ENCODE results near the gene KRTAP4-12. TPM values are rescaled to one million over a fixed set of nuclear protein-coding genes. Genes with fewer than 3 reads are reported as not detected.
"Not testable (repeated sequence)": the region's sequence is repeated elsewhere in the genome, so short reads cannot be mapped to it uniquely, and the experiment has no call there.

KRTAP4-12 gene
- total and polyA plus RNA-seq, 2 donors (not counting 1 experiment from before 2014, with no cell fraction given), result 0.12 TPM; not detected in 1

DNA sequence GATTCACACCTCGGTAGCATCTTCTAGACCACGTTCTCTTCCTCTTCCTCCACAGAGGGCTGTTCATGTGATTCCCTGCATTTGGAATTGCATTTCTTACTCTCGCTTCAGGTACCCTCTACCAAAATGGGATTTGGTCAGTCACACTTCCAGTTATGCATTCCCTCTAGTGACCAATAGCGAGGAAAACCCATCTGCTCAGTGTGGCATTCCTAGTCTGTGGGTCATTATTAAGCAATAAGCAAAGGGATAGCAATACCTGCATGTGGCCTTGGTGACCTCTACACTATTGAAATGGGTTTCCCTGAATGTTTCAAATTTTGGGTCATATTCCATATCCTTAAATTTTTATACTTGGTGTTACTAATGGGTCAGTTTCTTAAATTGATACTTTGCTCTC is 26.0 kb upstream of the KRTAP4-12 start:
- Mint-ChIP-seq H3K27ac (no peak overlapping the region), H3K4me3 (no peak overlapping the region), H3K4me1 (no peaks in the 10 kb centered on the region), H3K27me3 (peaks cover 8% of the 10 kb centered on the region), H3K9me3 (ENCODE audit: insufficient read depth) (no peaks in the 10 kb centered on the region)
- H3K27ac ChIP-seq (ENCODE audit: low read length in 2 of 2), result no peak overlapping the region
- no peak overlapping the region for H3K4me3 ChIP-seq (ENCODE audit: control extremely low read depth in 1 of 5, extremely low read depth in 1 of 5, insufficient read depth in 1 of 5, low read depth in 2 of 5, low read length in 4 of 5)
- no peak overlapping the region for H3K9ac ChIP-seq (ENCODE audit: low read length)
- no peak for TF ChIP-seq EZH2 (IDR thresholded peaks at IDR 0.05; ENCODE audit: borderline replicate concordance, insufficient read depth, low read depth, low read length, poor library complexity, severe bottlenecking)
- TF ChIP-seq, protein P1, sequence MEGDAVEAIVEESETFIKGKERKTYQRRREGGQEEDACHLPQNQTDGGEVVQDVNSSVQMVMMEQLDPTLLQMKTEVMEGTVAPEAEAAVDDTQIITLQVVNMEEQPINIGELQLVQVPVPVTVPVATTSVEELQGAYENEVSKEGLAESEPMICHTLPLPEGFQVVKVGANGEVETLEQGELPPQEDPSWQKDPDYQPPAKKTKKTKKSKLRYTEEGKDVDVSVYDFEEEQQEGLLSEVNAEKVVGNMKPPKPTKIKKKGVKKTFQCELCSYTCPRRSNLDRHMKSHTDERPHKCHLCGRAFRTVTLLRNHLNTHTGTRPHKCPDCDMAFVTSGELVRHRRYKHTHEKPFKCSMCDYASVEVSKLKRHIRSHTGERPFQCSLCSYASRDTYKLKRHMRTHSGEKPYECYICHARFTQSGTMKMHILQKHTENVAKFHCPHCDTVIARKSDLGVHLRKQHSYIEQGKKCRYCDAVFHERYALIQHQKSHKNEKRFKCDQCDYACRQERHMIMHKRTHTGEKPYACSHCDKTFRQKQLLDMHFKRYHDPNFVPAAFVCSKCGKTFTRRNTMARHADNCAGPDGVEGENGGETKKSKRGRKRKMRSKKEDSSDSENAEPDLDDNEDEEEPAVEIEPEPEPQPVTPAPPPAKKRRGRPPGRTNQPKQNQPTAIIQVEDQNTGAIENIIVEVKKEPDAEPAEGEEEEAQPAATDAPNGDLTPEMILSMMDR (IDR thresholded peaks at IDR 0.05), result no peak
- WGBS (ENCODE audit: insufficient coverage), result 83% methylated on average over 2 of the region's 4 CpGs
- no peak for DNase-seq
- no peaks in the 10 kb centered on the region for H3K27me3 ChIP-seq (replicated peaks in 1 of 4; ENCODE audit: control extremely low read depth in 1 of 4, control insufficient read depth in 3 of 4, insufficient read depth in 4 of 4, low read length in 3 of 4)
- H3K79me2 ChIP-seq (ENCODE audit: control insufficient read depth, insufficient read depth, low read length), result no peaks in the 10 kb centered on the region
- ChIA-PET CTCF (interaction anchor here (1.0 kb wide), 1 partner anchor 23 kb away, joined by 3 read pairs; no protein-coding TSS in a partner anchor), POLR2A (no interaction called here)
- no peak overlapping the region for H2AFZ ChIP-seq (ENCODE audit: insufficient read depth, low read depth, low read length, poor library complexity, severe bottlenecking)
- H4K20me1 ChIP-seq (ENCODE audit: control insufficient read depth, insufficient read depth, low read length, poor library complexity, severe bottlenecking), result no peaks in the 10 kb centered on the region
- no peaks in the 10 kb centered on the region for H3K4me1 ChIP-seq (ENCODE audit: control insufficient read depth in 2 of 2, insufficient read depth in 2 of 2, low read length in 2 of 2)
- no peaks in the 10 kb centered on the region for H3K36me3 ChIP-seq (replicated peaks in 1 of 2; ENCODE audit: control extremely low read depth in 1 of 2, control insufficient read depth in 1 of 2, extremely low read depth in 1 of 2, insufficient read depth in 2 of 2, low read length in 1 of 2)
- H3K9me3 ChIP-seq (ENCODE audit: control extremely low read depth in 1 of 3, control insufficient read depth in 2 of 3, insufficient read depth in 1 of 3, low read length in 2 of 3), result no peaks in the 10 kb centered on the region
- intact Hi-C loops (cut with micrococcal nuclease), result no loop called here
- ATAC-seq (ENCODE audit: low read depth), result no peak
- no peak overlapping the region for H3K4me2 ChIP-seq (replicated peaks; ENCODE audit: low read depth, low read length, poor library complexity, severe bottlenecking)

DNA sequence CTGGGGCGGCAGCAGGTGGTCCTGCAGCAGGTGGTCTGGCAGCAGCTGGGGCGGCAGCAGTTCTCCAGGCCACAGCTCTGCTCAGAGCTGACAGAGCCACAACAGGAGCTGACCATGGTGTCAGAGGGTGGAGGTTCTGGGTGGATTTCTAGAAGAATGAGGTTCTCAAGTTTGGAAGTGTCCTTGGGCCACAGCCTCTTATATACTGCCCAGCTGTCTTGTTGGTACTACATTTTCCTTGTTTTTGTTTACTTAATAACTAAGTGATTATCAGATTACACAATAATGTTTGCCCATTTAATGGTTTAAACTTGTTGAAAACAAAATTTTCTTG is 25.6 kb upstream of the KRTAP4-12 start, which contains the start of gene KRTAP4-5:
Gene KRTAP4-5 (minus strand): TSS at position 174 of the 334 bp plus-strand sequence. CDS start 58 bp downstream, at position 116.
- Histone ChIP-seq H3K4me1 (ENCODE audit: control insufficient read depth in 2 of 2, insufficient read depth in 2 of 2, low read length in 2 of 2) (no peaks in the 10 kb centered on the region), H3K9ac (ENCODE audit: low read length) (no peak within 1 kb of the TSS), H3K4me3 (ENCODE audit: control extremely low read depth in 1 of 5, extremely low read depth in 1 of 5, insufficient read depth in 1 of 5, low read depth in 2 of 5, low read length in 4 of 5) (no peak within 1 kb of the TSS), H3K4me2 (replicated peaks; ENCODE audit: low read depth, low read length, poor library complexity, severe bottlenecking) (no peak within 1 kb of the TSS), H3K27me3 (replicated peaks in 1 of 4; ENCODE audit: control extremely low read depth in 1 of 4, control insufficient read depth in 3 of 4, insufficient read depth in 4 of 4, low read length in 3 of 4) (no peaks in the 10 kb centered on the region), H3K79me2 (ENCODE audit: control insufficient read depth, insufficient read depth, low read length) (no peaks in the 10 kb centered on the region), H2AFZ (ENCODE audit: insufficient read depth, low read depth, low read length, poor library complexity, severe bottlenecking) (no peak within 1 kb of the TSS), H3K9me3 (ENCODE audit: control extremely low read depth in 1 of 3, control insufficient read depth in 2 of 3, insufficient read depth in 1 of 3, low read length in 2 of 3) (no peaks in the 10 kb centered on the region), H3K27ac (ENCODE audit: low read length in 2 of 2) (no peak within 1 kb of the TSS), H3K36me3 (replicated peaks in 1 of 2; ENCODE audit: control extremely low read depth in 1 of 2, control insufficient read depth in 1 of 2, extremely low read depth in 1 of 2, insufficient read depth in 2 of 2, low read length in 1 of 2) (no peaks in the 10 kb centered on the region), H4K20me1 (ENCODE audit: control insufficient read depth, insufficient read depth, low read length, poor library complexity, severe bottlenecking) (no peaks in the 10 kb centered on the region)
- no peak within 1 kb of the TSS for H3K4me3 Mint-ChIP-seq
- H3K4me1 Mint-ChIP-seq, result no peaks in the 10 kb centered on the region
- CTCF ChIA-PET, result no interaction called here
- H3K9me3 Mint-ChIP-seq (ENCODE audit: insufficient read depth), result no peaks in the 10 kb centered on the region
- no peak for DNase-seq
- WGBS (ENCODE audit: insufficient coverage), result 92% methylated on average over 2 of the region's 2 CpGs
- ATAC-seq (ENCODE audit: low read depth), result no peak
- POLR2A ChIA-PET, result no interaction called here
- no peak for TF ChIP-seq EZH2 (IDR thresholded peaks at IDR 0.05; ENCODE audit: borderline replicate concordance, insufficient read depth, low read depth, low read length, poor library complexity, severe bottlenecking)
- TF ChIP-seq, protein P1 (IDR thresholded peaks at IDR 0.05), result no peak
- H3K27me3 Mint-ChIP-seq, result peaks cover 8% of the 10 kb centered on the region
- intact Hi-C loops (cut with micrococcal nuclease), result no loop called here
- H3K27ac Mint-ChIP-seq, result no peak within 1 kb of the TSS

DNA sequence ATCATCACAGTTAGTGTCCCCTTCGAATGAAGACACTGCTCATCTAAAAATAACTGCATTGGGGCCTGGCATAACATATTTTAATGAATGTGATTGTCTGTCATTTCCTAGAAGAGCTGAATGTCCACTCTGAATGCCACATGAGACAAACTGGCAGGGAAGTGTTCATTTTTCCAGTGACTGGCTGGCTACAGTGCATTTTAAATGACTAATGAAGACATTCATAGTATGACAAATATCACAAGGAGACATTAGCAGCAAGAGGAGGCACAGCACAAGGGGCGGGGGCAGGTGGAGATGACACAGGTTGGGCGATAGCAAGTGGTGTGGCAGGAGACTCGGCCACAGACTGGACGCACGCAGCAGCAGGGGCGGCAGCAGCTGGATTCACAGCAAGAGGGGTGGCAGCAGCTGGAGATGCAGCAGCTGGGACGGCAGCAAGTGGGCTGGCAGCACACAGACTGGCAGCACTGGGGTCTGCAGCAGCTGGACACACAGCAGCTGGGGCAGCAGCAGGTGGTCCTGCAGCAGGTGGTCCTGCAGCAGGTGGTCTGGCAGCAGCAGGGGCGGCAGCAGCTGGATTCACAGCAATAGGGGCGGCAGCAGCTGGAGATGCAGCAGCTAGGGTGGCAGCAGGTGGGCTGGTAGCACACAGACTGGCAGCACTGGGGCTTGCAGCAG is 25.1 kb upstream of the KRTAP4-12 start:
- CTCF ChIA-PET; H3K4me2 ChIP-seq (replicated peaks; ENCODE audit: low read depth, low read length, poor library complexity, severe bottlenecking); H3K4me1 Mint-ChIP-seq; H3K9ac ChIP-seq (ENCODE audit: low read length); POLR2A ChIA-PET; H3K36me3 ChIP-seq (replicated peaks in 1 of 2; ENCODE audit: control extremely low read depth in 1 of 2, control insufficient read depth in 1 of 2, extremely low read depth in 1 of 2, insufficient read depth in 2 of 2, low read length in 1 of 2); H3K79me2 ChIP-seq (ENCODE audit: control insufficient read depth, insufficient read depth, low read length); H3K9me3 Mint-ChIP-seq (ENCODE audit: insufficient read depth); intact Hi-C loops (cut with micrococcal nuclease); H4K20me1 ChIP-seq (ENCODE audit: control insufficient read depth, insufficient read depth, low read length, poor library complexity, severe bottlenecking); H3K27ac Mint-ChIP-seq; DNase-seq; H2AFZ ChIP-seq (ENCODE audit: insufficient read depth, low read depth, low read length, poor library complexity, severe bottlenecking); H3K4me3 ChIP-seq (ENCODE audit: control extremely low read depth in 1 of 5, extremely low read depth in 1 of 5, insufficient read depth in 1 of 5, low read depth in 2 of 5, low read length in 4 of 5); H3K4me3 Mint-ChIP-seq; ATAC-seq (ENCODE audit: low read depth); H3K27ac ChIP-seq (ENCODE audit: low read length in 2 of 2); H3K4me1 ChIP-seq (ENCODE audit: control insufficient read depth in 2 of 2, insufficient read depth in 2 of 2, low read length in 2 of 2); H3K9me3 ChIP-seq (ENCODE audit: control extremely low read depth in 1 of 3, control insufficient read depth in 2 of 3, insufficient read depth in 1 of 3, low read length in 2 of 3); H3K27me3 Mint-ChIP-seq; H3K27me3 ChIP-seq (replicated peaks in 1 of 4; ENCODE audit: control extremely low read depth in 1 of 4, control insufficient read depth in 3 of 4, insufficient read depth in 4 of 4, low read length in 3 of 4): not testable (repeated sequence)
- 81% methylated on average over 9 of the region's 10 CpGs for WGBS (ENCODE audit: insufficient coverage)
